ENCODE measurements around the gene CSTB.

Gene CSTB

GRCh38 chr21:43750339-43751033, 25.6 kb downstream of the CSTB start:
- DNase-seq (ENCODE audit: low read depth in 3 of 3), result no peak

DNA sequence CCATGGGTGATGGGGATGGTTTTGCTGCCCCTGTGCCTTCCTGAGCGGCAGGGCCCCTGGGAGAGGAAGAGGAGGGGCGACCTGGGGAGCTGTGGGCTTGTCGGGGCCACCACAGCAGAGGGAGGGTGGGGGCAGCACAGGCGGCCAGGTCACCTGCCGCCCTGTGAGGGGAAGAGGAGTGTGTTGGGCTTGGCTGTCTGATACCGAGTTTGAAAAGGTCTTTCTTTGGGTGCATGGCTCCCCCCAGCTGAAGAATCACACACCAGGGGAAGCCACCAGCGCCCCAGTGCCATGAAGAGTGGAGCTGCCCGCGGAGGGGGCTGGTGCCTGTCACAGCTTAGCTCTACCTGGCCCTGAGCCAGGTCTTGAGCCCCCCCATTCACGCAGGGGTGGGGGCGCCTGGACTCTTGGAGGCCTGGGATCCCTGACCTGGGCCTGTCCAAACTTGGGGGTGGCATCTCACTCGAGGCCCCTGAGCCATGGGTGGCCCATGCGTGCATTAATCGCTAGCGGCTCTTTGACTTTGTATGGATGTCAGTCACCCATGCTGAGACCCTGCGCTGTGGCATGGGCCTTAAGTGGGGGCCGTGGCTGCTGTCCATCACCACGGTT, 26.4 kb downstream of the CSTB start:
- no peak for DNase-seq (ENCODE audit: low read depth in 3 of 3)

DNA sequence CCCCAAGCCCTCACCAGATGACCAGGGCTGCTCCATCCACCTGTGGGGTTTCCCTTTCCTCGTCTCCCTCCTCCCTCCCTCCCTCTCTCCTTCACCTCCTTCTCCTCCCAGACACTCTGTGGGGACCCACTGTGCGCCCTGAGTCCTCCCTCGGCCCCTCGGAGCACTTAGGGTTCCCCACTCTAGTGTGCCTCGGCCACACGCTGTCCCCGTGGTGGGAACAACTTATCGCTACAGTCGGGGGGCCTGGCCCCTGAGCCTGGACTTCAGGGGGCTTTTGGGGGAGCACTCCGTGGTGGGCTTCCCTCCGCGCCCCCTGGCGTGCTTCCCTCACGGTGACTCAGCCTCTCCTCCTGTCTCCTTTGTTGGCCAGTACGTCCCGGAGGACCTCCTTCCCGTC, 27.5 kb downstream of the CSTB start:
- DNase-seq (ENCODE audit: low read depth in 3 of 3), result no peak

DNA sequence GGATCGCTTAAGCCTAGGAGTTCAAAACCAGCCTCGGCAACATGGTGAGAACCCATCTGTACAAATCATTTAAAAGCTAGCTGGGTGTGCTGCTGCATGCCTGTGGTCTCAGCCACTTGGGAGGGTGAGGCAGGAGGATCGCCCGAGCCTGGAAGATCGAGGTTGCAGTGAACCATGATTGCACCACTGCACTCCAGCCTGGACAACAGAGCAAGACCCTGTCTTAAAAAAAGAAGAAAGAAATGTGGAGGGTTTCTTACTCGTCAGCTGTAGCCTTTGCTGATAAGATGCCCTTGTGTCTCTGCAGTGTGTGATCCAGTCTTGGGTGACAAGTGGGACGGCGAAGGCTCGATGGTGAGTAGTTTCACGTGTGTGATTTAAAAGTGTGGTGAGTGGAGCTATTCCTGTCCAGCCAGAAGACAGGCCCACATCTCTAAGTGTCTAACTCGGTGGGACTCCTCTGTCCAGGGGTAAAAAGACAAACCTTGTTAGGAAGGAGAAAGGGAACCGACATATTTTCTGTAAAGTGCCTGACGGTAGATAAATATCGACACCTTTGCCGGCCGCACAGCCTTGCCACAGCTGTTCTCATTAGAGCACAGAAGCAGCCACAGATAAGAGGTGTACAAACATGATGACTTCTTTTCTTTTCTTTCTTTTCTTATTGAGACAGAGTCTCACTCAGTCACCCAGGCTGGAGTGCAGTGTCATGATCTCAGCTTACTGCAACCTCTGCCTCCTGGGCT, 30.2 kb downstream of the CSTB start:
- no peak for DNase-seq (ENCODE audit: low read depth in 3 of 3)

DNA sequence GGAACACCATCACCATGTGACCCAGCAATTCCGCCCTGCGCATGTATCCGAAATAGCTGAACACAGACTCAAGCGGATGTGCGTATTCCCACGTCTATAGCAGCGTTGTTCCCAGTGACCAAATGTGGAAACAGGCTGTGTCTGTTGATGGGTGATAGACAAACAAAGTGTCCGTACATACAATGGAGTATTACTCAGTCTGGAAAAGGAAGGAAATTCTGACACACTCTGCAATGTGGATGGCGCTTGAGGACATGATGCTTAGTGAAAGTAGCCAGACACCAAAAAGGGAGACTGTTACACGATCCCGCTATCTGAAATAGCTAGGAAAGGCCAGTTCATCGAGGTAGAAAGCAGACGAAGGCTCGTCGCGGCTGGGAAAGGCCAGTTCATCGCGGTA, 31.4 kb downstream of the CSTB start:
- no peak for DNase-seq (ENCODE audit: low read depth in 3 of 3)

- no peak for DNase-seq (ENCODE audit: low read depth in 3 of 3)
Observed at GRCh38 chr21:43743947-43744346, 32.2 kb downstream of the CSTB start.

GRCh38 chr21:43741423-43742096, 34.5 kb downstream of the CSTB start:
- DNase-seq (ENCODE audit: low read depth in 3 of 3), result no peak

DNA sequence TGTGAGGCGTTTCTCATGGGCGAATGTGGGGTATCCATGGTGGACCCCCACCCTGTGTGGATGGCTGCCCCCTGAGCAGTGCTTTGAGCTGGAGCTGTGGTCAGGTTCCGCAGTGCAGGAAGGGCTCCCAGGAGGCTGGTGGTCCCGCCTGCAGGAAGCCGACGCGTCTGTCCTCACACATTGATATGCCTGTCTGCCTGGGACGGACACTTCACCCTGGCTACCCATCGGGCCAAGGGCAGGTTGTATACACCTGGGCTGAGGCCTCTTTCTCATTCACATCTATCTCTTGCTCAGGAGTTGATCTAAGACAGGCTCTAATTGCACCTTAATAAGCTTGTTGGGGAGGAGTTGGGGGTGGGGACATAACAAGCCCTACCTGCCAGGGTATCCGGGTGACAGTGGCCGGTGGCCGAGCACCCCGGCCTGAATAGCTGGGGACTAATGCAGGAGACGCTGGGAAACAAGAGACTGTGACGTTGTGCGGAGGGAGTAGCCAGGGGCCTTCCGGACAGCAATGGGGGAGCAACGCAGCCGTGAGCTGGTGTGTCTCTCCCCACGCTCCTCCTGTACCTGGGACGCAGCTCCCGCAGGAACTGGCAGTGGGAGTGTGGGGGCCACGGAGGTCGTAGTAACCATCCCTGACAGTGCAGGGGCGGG, 35.5 kb downstream of the CSTB start:
- DNase-seq (ENCODE audit: low read depth in 3 of 3), result no peak

DNA sequence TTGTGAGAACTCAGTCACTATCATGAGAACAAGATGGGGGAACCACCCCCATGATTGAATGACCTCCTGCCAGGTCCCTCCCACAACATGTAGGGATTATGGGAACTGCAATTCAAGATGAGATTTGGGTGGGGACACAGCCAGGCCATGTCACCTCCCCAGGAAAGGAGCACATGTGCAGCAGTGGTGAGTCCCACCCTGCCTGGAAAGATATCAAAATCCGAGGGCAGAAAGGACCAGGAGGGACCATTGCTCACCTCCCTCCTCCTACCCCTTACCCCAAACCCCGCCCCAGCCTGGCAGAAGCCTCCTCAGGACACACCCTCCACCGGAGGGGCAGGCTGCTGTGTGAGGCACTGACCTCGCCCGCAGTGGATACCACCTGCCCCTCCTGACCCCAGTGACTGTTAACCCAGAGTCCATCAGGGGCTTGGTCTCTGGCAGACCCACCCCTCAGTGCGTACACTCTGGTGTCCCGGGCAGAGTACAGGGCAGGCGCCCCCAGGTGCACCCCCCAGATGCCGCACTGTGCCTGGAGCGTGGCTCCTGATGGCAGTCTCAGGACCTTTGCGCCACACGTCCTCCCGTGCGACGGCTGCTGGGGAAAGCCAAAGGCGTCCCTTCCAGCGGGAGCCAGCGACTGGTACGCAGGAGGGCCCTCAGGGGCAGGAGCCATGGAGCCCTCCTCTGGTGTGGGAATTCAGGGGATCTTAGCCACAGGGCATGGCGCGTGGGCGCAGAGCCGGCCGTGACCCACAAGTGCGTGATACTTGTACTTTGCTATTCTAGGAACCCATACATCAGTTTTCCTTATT, 36.3 kb downstream of the CSTB start:
- no peak for DNase-seq (ENCODE audit: low read depth in 3 of 3)

DNA sequence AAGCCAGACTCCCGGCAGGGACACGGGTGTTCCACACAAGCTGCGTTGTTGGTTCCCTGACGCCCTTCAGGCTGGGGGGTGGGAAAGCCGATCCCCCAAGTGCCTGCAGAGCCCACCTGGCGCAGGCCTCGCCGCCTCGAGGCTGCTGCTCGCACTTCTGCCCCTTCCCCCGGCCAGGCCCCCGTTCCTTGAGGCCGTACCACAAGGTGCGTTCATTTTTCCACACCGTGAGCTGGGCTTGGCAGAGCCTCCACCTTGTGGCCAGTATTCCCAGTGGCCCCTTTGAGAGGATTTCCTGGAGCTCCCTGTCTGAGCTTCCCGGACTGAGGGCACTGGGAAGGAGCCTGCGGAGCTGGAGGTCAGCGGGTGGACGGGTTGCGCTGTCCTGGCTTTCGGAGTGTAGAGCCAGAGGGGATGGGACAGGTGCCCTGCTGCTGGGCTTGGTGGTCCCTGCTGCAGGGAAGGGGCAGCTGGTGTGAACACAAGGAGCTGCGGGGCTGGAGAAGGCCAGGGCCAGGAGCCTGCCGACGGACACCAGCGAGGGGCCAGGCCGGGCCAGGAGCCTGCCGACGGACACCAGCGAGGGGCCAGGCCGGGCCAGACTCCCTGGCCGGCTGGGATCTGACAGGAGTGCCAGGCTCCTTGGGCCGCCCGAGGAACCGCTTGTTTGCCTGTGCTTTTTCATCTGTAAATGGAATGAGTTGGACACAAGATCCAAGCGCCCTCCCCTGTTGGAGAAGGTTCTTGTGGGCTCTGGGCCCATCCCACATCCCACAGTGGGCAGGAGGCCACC, 38.8 kb downstream of the CSTB start:
- no peak for DNase-seq (ENCODE audit: low read depth in 3 of 3)

DNA sequence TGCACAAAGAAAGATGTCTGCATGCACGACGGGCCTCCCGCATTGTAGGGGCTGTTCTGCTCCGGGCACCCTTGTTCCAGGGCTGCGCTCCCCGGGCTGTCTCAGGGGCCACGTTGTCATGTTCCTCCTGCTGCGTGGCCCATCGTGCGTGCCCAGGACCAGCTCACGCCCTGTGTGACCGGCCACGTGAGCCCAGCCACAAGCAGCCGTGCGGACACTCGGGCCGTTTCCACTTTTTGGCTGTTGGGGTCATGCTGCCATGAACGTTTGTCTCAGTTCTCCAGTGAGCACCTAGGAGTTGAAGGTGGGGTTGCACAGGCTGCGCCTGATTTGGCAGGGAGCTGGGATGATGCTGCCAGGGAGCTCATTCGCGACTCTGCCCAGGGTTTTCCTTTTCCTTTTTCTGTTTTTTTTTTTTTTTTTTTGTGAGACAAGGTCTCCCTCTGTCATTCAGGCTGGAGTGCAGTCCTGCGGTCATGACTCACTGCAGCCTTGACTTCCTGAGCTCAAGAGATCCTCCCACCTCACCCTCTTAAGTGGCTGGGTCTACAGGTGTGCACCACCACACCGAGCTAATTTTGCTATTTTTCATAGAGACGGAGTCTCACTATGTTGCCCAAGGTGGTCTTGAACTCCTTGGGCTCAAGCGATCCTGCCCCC, 39.8 kb downstream of the CSTB start:
- no peak for DNase-seq (ENCODE audit: low read depth in 3 of 3)

- DNase-seq (ENCODE audit: low read depth in 3 of 3), result no peak
Observed at GRCh38 chr21:43735236-43736091, 40.6 kb downstream of the CSTB start.

DNA sequence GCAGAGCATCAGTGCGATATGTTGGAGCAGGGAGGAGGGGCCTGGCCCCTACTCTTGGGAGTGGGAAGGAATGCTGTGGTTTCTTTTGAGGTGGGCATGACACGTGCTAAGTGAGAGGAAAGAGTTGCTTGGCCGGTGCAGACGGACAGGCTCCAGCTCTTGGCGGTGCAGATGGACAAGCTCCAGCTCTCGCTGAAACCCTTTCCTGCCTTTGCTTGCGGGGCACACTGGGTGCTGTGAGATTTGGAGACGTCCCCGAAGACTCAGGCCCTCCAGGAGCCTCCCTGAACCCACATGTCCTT, 41.2 kb downstream of the CSTB start:
- DNase-seq (ENCODE audit: low read depth in 3 of 3), result no peak

- no peak for DNase-seq (ENCODE audit: low read depth in 3 of 3)
Observed at GRCh38 chr21:43734131-43734927, 41.8 kb downstream of the CSTB start.

GRCh38 chr21:43733529-43734071, 42.5 kb downstream of the CSTB start:
- DNase-seq (ENCODE audit: low read depth in 3 of 3), result no peak

DNA sequence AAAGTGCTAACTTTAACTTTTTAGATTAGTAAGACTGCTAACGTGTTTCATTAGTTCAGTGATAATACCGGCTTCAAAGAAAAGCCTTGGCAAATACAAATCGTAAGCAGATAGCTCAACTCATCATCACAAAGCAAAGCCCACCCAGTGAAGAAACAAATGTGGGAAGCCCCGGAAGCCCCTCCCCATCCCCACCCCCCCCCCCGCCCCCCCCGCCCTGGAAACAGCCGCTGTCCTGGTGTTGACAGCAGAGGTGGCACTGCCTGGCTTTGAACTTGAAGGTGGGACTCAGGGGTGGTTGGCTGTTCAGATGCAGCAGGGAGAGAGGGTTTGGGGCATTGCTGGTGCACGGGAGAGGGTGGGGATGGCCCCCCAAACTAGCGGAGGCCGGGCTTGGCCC, 43.0 kb downstream of the CSTB start:
- no peak for DNase-seq (ENCODE audit: low read depth in 3 of 3)

GRCh38 chr21:43731891-43732711, 44.0 kb downstream of the CSTB start:
- DNase-seq (ENCODE audit: low read depth in 3 of 3), result no peak

Data from stimulated activated CD4-positive, alpha-beta T cell treated with anti-CD3 and anti-CD28 coated beads, TNF-alpha, amount 100 ng/mL, for 24 hours (primary cell).